A549 (cell line): ENCODE data around the gene GOLGA1. TPM values are rescaled to one million over a fixed set of nuclear protein-coding genes. Genes with fewer than 3 reads are reported as not detected.
"Not testable (repeated sequence)": the region's sequence is repeated elsewhere in the genome, so short reads cannot be mapped to it uniquely, and the experiment has no call there.

Experiments
- ATAC-seq, 2 experiments: fragments of 200-7000 bp in 1 of 2; fragments of >200 bp in 1 of 2; cut with Nextera tagmentation in 1 of 2; cut with Tn5 transposase in 1 of 2; 3 replicates each; pipeline versions ENCODE4 v1.8.0 to v1.9.1; 2018 to 2020; ENCODE audit warnings: mild to moderate bottlenecking in 1 of 2, moderate library complexity in 1 of 2
- CTCF ChIA-PET: fragments of 300-600 bp; sonication (Branson Sonifier 250); formaldehyde crosslinking; extraction: SDS; loops from one replicate; lab custom pipeline; 2021; ENCODE audit warnings: antibody characterized with exemption, inconsistent platforms; lab: Yijun Ruan, JAX
- POLR2A ChIA-PET: fragments of 350-600 bp; formaldehyde crosslinking; extraction: SDS; loops from one replicate; lab custom pipeline; 2021; ENCODE audit warnings: antibody characterized with exemption, inconsistent platforms; lab: Yijun Ruan, JAX
- DNase-seq, 2 experiments: peaks; one replicate each; pipeline versions ENCODE4 v3.0.0 to v3.0.0-alpha.2; 2011 to 2016; ENCODE audit warnings: low read depth in 1 of 2, low spot score in 1 of 2
- FAIRE-seq: peaks from 2 replicates; lab custom pipeline; 2011; peaks lifted over from hg19 to GRCh38; lab: Jason Lieb, UNC
- H3K27ac ChIP-seq, 2 experiments: fragments of >200 bp; sonication (Bioruptor Twin); formaldehyde crosslinking; 3 replicates each; pipeline ENCODE4 v1.5.1; 2016 to 2017
- H3K4me1 ChIP-seq: fragments of >200 bp; sonication (Bioruptor Twin); formaldehyde crosslinking; 3 replicates; pipeline ENCODE4 v1.6.1; 2016
- H3K4me2 ChIP-seq: fragments of >200 bp; sonication (Bioruptor Twin); formaldehyde crosslinking; 3 replicates; pipeline ENCODE4 v1.6.1; 2016
- H3K4me3 ChIP-seq: fragments of >200 bp; sonication (Bioruptor Twin); formaldehyde crosslinking; 3 replicates; pipeline ENCODE4 v1.5.1; 2016
- H3K9me3 ChIP-seq: fragments of >200 bp; sonication (Bioruptor Twin); formaldehyde crosslinking; 3 replicates; pipeline ENCODE4 v1.6.1; 2016
- ATOH8 ChIP-seq: fragments of 250-450 bp; sonication (Bioruptor Pico); IDR thresholded peaks from 2 replicates; pipeline ENCODE4 v1.5.0; 2020; ENCODE audit warnings: low read depth, mild to moderate bottlenecking, moderate library complexity
- BHLHE40 ChIP-seq: IDR thresholded peaks from 2 replicates; pipeline ENCODE4 v1.6.1; 2012; ENCODE audit warnings: low read depth, low read length, inconsistent platforms
- CBX8 ChIP-seq: fragments of 200-600 bp; sonication (generic); IDR thresholded peaks from 2 replicates; pipeline ENCODE4 v1.6.1; 2016
- CEBPB ChIP-seq, 2 experiments: fragments of >200 bp in 1 of 2; sonication (Bioruptor Twin) in 1 of 2; formaldehyde crosslinking in 1 of 2; IDR thresholded peaks; 2 replicates each; pipeline ENCODE4 v1.6.1; 2012 to 2016
- CTCF ChIP-seq: fragments of >200 bp; sonication (Bioruptor Twin); formaldehyde crosslinking; IDR thresholded peaks from 3 replicates; pipeline ENCODE4 v1.5.1; 2016
- E2F6 ChIP-seq: IDR thresholded peaks from 2 replicates; pipeline ENCODE4 v1.6.1; 2012; ENCODE audit warnings: low read depth, borderline replicate concordance
- ESRRA ChIP-seq: fragments of 150-350 bp; IDR thresholded peaks from 2 replicates; pipeline ENCODE4 v1.6.1; 2014; ENCODE audit warnings: mild to moderate bottlenecking, low read length, borderline replicate concordance
- HES2 ChIP-seq: fragments of >200 bp; sonication (Bioruptor Twin); formaldehyde crosslinking; IDR thresholded peaks from 2 replicates; pipeline ENCODE4 v1.6.1; 2016
- HEYL ChIP-seq: fragments of 250-450 bp; sonication (Bioruptor Pico); IDR thresholded peaks from 2 replicates; pipeline ENCODE4 v1.8.0; 2021; ENCODE audit warnings: mild to moderate bottlenecking, moderate library complexity
- KDM1A ChIP-seq: fragments of 200-600 bp; sonication (generic); IDR thresholded peaks from 2 replicates; pipeline ENCODE4 v1.6.1; 2016; ENCODE audit warnings: low read depth, mild to moderate bottlenecking
- KDM5A ChIP-seq: fragments of 200-600 bp; sonication (generic); IDR thresholded peaks from 2 replicates; pipeline ENCODE4 v1.6.1; 2016; ENCODE audit warnings: antibody characterized with exemption, mild to moderate bottlenecking
- MAX ChIP-seq: IDR thresholded peaks from 2 replicates; pipeline ENCODE4 v1.6.1; 2012
- NPAS2 ChIP-seq: fragments of 250-450 bp; sonication (Bioruptor Pico); IDR thresholded peaks from 2 replicates; pipeline ENCODE4 v1.8.0; 2022; ENCODE audit warnings: mild to moderate bottlenecking, moderate library complexity, borderline replicate concordance
- NR3C1 ChIP-seq: fragments of >200 bp; sonication (Bioruptor Twin); formaldehyde crosslinking; IDR thresholded peaks from 3 replicates; pipeline ENCODE4 v1.6.1; 2017
- PBX3 ChIP-seq: IDR thresholded peaks from 2 replicates; pipeline ENCODE4 v1.6.1; 2012
- PHF8 ChIP-seq: fragments of 200-600 bp; sonication (generic); IDR thresholded peaks from 2 replicates; pipeline ENCODE4 v1.6.1; 2016; ENCODE audit warnings: low read depth, mild to moderate bottlenecking, antibody characterized with exemption, moderate library complexity, borderline replicate concordance
- RARB ChIP-seq: fragments of 250-450 bp; sonication (Bioruptor Pico); IDR thresholded peaks from 2 replicates; pipeline ENCODE4 v1.8.0; 2021; ENCODE audit warnings: mild to moderate bottlenecking, moderate library complexity
- RFX5 ChIP-seq: fragments of 450-650 bp; IDR thresholded peaks from 2 replicates; pipeline ENCODE4 v1.7.1; 2014; ENCODE audit warnings: antibody characterized with exemption, mild to moderate bottlenecking, moderate library complexity
- SMC3 ChIP-seq: fragments of >200 bp; sonication (Bioruptor Twin); formaldehyde crosslinking; IDR thresholded peaks from 3 replicates; pipeline ENCODE4 v1.6.1; 2018; ENCODE audit warnings: inconsistent platforms
- SREBF2 ChIP-seq: fragments of 450-650 bp; IDR thresholded peaks from 2 replicates; pipeline ENCODE4 v1.6.1; 2014; ENCODE audit warnings: mild to moderate bottlenecking, moderate library complexity
- TP53 ChIP-seq: fragments of 250-450 bp; sonication (Bioruptor Pico); IDR thresholded peaks from 2 replicates; pipeline ENCODE4 v1.5.0; 2021; ENCODE audit warnings: mild to moderate bottlenecking, moderate library complexity
- USF2 ChIP-seq: fragments of 450-650 bp; IDR thresholded peaks from 2 replicates; pipeline ENCODE4 v1.6.1; 2014; ENCODE audit warnings: antibody characterized with exemption
- WGBS: methylation state at CpG from one replicate; pipeline ENCODE4 v1.1.6; 2017; ENCODE audit errors: missing lambda C conversion rate; 5-methylcytosine and 5-hydroxymethylcytosine counted together
- polyA plus RNA-seq, 4 experiments: library from polyadenylated mRNA; depleted of rRNA in 3 of 4; stranded (reverse); fragments of >200 nt; fragmentation: RNase III in 1 of 4; extraction: RNeasy Plus Mini Kit Qiagen cat#74134 plus additional on column Dnase treatment in 1 of 4; gene quantifications; 2 replicates in 3 of 4; 3 replicates in 1 of 4; pipeline ENCODE4 v1.2.3, GENCODE V29; 2011 to 2017

Gene GOLGA1
- polyA plus RNA-seq, 2 of the 4 experiments (the other 2 are of a cell fraction) = 10.0 to 19.4 TPM

- CTCF ChIA-PET, DNase-seq, ATAC-seq, H3K9me3 ChIP-seq, H3K4me1 ChIP-seq, H3K4me2 ChIP-seq, POLR2A ChIA-PET, H3K4me3 ChIP-seq, FAIRE-seq: not testable (repeated sequence)
- H3K27ac ChIP-seq = peak overlapping the region; percentile 1 to 35; a peak in 2 of 6 replicates
- 95% methylated on average over 4 of the region's 5 CpGs for WGBS
Observed at GRCh38 chr9:124965775-124966568, 25.1 kb upstream of the GOLGA1 start.

- Histone ChIP-seq H3K4me2 (no peak overlapping the region), H3K4me3 (no peak overlapping the region), H3K4me1 (peaks cover 8% of the 10 kb centered on the region; the same call in 2 of the 3 replicates), H3K9me3 (no peaks in the 10 kb centered on the region), H3K27ac (no peak overlapping the region)
- 92% methylated on average over 2 of the region's 2 CpGs for WGBS
- ATAC-seq = no peak
- TF ChIP-seq NR3C1 (no peak), TP53 (CRISPR knock-in tag) (no peak), SMC3 (no peak), NPAS2 (CRISPR knock-in tag) (no peak), SREBF2 (no peak), PHF8 (no peak), PBX3 (no peak), ESRRA (no peak), CEBPB (IDR thresholded peaks at IDR 0.05) (no peak), MAX (no peak), CTCF (no peak), USF2 (no peak), ATOH8 (CRISPR knock-in tag) (no peak), RARB (CRISPR knock-in tag) (no peak), CBX8 (no peak), E2F6 (no peak)
- CTCF ChIA-PET = interaction anchor here (1.0 kb wide), 1 partner anchor 17 kb away, joined by 3 read pairs; no protein-coding TSS in a partner anchor
- POLR2A ChIA-PET = no interaction called here
- DNase-seq = no peak
- no peak for FAIRE-seq
Observed at GRCh38 chr9:124964604-124965003, 23.7 kb upstream of the GOLGA1 start.

- no peak overlapping the region for H3K4me2 ChIP-seq
- no peak for ATAC-seq
- TF ChIP-seq SREBF2 (no peak), HEYL (CRISPR knock-in tag) (no peak), KDM1A (no peak), BHLHE40 (no peak), KDM5A (no peak), MAX (no peak), RFX5 (no peak), HES2 (no peak), CBX8 (no peak), E2F6 (no peak)
- H3K9me3 ChIP-seq = no peaks in the 10 kb centered on the region
- DNase-seq = no peak
- WGBS = 84% methylated on average over 2 of the region's 2 CpGs
- H3K27ac ChIP-seq = no peak overlapping the region
- ChIA-PET POLR2A (no interaction called here), CTCF (interaction anchor here (1.0 kb wide), 1 partner anchor 17 kb away, joined by 3 read pairs; no protein-coding TSS in a partner anchor)
- FAIRE-seq = no peak
- peaks cover 8% of the 10 kb centered on the region; the same call in 2 of the 3 replicates for H3K4me1 ChIP-seq
- no peak overlapping the region for H3K4me3 ChIP-seq
Observed at GRCh38 chr9:124964056-124964455, 23.2 kb upstream of the GOLGA1 start.
